Activated CD4-positive, CD25-positive, alpha-beta regulatory T cell treated with anti-CD3 and anti-CD28 coated beads, Interleukin-2, amount 50 U/mL, for 72 hours (primary cell): Measurements from ENCODE around the gene MAGI1.

ENCODE experiments used
- DNase-seq: peaks from one replicate; pipeline ENCODE4 v3.0.0; 2021

Gene MAGI1

GRCh38 chr3:65787340-65787739 lies 251.4 kb downstream of the MAGI1 start:
- DNase-seq, result no peak

DNA sequence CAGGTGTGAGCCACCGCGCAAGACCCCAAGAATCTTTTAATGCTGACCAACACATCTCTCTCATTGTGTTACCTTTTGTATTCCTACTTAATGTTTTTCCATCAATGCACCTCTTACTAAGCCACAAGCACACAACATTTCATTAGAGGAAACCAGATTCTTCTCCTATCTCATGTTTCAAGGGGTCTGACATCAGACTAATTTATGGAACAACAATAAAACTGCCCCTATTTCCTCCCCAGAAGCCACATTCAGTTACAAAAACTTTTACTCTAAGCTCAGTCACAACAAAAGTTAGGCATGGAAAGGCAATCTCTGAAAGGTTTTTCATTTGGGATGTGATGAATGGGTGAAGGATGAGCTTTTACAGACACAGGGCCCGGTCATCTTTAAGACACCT lies 251.8 kb downstream of the MAGI1 start:
- DNase-seq, result no peak

- no peak for DNase-seq
Measured at GRCh38 chr3:65785065-65785645, 253.6 kb downstream of the MAGI1 start.

DNA sequence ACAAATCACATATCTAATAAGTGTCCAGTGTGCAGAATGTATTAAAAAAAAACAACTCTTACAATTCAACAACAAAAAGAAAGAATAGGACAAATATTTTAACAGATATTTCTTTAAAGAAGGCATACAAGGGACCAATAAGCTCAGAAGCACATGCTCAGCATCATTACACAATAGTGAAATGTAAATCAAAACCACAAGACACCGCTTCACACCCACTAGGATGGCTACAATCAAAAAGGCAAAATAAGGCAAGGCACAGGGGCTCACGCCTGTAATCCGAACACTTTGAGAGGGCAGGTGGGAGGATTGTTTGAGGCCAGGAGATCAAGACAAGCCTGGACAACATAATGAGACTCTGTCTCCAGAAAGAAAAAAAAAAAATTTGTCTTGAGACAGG lies 255.6 kb downstream of the MAGI1 start:
- DNase-seq, result no peak

GRCh38 chr3:65781594-65781993 lies 257.1 kb downstream of the MAGI1 start:
- no peak for DNase-seq

DNA sequence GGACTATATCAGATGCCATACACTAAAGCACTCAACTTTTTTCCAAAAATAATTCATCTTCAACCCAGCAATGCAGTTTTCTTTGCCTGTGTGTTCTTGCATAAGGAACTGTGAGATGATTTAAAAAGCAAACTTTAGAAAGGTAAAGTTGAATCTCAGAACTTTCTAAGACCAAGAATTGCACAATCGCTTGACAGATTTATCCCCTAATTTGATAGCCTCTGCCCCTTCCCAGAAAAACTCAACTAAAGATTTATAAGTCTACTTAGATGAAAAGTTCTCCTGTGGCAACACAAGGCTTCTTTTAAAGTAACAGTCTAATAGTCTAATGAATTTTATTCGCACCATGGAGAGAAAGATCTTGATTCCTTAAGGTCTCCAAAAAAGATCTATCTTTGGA lies 259.3 kb downstream of the MAGI1 start:
- no peak for DNase-seq

DNA sequence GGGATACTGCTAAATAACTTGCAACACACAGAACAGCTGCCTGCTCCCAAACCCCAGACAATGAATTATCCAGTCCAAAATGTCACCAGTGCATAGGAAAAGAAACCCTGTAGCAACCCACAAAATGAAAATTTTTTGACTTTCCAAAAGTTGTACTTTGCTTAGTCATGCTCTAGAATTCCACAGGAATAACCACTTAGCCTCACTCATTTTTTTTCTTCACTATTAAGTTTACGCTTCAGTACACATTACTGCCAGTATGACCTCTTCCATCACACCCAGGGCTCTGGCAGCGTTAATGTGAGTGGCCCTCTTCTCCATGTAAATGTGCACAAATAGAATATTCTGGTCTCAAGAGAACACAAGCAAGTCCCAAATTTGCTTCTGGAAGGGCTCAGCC lies 259.8 kb downstream of the MAGI1 start:
- DNase-seq, result no peak

GRCh38 chr3:65777050-65777449 lies 261.7 kb downstream of the MAGI1 start:
- DNase-seq, result no peak

DNA sequence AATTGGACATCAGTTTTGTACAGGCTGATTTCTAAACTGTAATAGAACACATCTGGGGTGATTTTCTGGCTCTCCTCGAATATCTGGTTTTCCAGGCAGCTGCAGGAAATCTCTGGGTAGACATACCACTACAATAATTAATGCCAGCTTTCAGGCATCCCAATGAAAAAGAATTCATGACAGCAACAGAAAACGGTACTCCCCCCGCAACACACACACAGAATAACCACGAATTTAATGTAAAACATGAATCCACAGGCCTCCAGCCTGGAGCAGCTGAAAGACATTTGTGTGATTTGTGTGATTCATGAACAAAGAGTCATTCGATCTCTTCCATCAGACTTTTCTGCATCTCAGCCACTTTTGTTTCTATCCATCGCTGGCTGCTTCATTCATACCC lies 262.2 kb downstream of the MAGI1 start:
- DNase-seq, result no peak

DNA sequence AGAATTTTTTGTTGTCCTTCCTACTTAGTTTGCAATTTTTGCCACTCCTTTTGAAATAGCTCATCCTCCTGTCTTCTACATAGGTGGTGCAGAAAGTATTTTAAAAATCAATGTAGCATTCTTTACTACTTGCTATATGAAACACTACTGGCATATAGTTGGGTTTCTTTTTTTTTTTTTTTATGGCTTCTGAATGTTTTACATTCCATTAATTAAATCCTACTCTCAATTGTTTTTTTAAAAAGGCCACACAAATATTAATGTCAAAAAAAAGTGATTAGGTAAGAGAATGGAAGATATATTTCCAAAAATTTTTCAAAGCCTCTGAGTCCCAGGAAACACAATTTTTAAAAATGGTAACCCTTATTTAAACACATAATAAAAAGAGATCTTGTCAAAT lies 262.6 kb downstream of the MAGI1 start:
- no peak for DNase-seq

DNA sequence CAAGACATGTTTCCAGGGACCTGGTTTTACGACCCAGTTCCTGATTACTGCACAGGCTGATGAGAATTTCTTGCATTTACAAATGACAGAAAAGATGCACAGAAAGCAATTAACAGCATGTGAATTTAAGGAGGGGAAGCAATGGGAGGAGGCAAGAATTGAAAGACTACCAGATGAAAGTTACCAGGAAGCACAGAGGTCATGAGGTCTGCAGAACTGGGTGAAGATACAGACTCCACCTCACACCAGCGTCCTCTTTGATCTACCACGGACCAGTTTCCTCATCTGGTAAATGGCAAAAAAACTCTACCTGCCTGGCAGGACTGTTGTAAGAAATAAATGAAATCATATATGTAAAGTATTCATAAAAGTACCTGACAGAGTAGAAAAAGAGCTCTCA lies 266.0 kb downstream of the MAGI1 start:
- no peak for DNase-seq

DNA sequence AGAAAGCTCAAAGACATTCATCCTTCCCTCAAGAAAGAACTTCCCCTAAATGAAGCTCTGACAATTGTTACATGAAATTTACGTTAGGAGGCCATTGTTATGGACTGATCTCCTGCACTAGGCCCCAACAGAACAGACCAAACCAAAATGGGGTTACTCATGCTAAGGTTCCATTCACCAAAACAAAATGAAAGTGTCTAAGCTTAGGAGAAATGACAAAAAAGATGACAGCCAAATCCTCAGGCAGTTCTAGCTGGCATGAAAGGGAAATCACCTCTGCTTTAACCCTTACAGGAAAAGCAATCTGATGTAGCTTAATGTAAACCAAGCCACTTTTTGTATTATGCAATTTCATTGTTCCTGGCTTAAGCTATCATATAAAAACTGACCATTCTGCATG lies 271.2 kb downstream of the MAGI1 start:
- no peak for DNase-seq

DNA sequence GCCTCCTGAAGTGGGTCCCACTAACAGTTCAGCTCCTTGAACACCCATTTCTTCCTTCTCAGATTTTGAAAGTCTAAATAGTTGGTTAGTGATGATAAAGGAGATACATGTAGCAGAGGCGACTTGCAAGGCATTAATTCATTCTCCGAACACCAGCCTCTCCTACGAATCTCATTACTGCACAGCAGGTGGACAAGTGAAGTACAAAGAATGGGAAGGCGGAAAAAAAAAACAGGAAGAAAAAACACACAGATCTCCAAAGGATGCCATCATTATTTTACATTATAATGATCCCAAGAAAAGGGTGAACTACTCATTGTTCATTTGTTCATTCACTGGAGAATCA lies 276.5 kb downstream of the MAGI1 start:
- DNase-seq, result no peak

DNA sequence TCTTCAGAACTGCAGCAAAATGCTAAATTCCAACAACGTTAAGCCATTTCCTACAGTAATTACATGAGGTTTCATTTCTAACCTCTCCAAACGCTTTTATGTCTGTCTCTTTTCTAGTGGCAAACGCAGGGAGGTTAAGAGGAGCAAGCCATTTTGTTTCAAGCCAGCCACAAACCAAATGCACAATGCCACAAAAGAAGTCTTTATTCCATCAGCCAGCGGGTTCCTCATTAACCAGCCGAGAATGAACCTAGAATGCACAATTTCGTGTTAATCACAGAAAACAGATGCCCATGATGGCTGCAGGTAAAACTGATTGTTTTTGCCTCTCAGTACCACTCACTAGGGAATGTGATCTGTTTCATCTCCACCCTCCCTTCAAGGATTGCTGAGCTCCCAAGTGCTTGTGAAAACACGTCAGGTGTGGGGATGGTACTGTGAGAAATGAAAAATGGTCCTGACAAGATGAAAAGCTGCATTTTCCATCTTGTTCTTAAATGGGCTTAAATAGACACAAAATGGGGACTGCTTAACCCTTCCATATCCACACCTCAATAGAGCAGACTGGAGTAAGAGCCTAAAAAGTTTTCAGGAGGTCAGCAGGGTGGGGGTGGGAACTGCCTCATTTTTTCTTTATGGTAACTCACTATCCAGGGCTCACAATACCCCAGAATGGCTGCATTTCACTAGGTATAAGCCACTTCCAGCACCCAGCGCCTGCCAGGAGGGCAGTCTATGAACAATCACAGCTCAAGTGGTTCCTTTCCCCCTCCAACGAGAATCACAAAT lies 277.1 kb downstream of the MAGI1 start:
- DNase-seq, result no peak

- DNase-seq, result no peak
Measured at GRCh38 chr3:65758876-65759598, 279.7 kb downstream of the MAGI1 start.

- DNase-seq, result no peak
Measured at GRCh38 chr3:65758438-65758837, 280.3 kb downstream of the MAGI1 start.

DNA sequence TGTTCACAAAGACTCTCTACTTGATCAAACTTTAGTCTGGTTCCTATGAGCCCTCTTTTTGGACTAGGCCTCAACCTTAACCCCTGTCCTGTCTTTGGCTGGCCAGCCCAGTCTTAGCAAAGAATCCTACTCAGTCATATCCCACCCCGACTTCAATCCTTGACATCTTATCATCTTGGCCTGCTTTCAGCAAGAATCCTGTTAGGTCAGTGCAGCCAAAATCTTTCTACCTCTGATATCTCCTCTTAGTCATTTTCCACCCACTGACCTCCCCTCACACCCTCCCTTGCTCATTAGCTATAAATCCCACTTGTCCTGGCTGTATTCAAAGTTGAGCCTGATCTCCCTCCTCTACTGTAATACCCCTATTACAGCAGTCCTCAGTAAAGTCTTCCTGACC lies 286.1 kb downstream of the MAGI1 start:
- DNase-seq, result no peak

GRCh38 chr3:65751123-65751700 lies 287.5 kb downstream of the MAGI1 start:
- DNase-seq, result no peak

DNA sequence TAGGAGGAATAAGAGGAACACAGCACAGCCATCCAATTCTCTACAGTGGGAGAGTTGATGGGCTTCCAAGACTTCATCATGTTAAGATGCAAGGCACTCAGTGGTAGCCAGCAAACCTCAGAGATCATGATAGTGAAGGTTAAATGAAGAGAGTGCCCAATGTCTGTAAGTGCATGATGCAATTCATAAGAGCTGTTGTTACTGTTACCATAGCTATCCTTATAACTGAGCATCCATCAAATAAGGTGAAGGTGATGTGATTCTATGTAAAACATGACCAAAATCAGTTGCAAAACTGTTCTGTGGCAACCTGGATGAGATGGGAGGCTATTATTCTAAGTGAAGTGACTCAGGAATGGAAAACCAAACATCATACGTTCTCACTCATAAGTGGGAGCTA lies 289.7 kb downstream of the MAGI1 start:
- no peak for DNase-seq

DNA sequence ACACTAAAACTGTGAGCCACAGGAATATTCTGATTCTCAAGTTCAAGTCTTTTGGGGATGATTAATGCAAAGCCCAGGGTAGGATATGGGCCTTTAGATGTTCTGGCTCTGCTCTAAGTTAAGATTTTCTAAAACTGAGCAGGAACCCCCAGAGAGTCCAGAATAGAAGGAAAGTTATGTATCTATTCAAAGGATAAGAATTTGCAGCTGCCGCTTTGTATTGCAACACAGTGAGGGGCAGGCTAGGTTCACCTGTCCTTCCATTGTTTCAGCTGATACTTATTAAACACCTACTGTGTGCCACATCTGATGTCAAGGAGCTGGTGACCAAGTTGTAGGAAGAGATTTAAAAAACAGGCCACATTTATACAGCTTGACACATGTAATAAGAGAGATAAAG lies 290.4 kb downstream of the MAGI1 start:
- no peak for DNase-seq

DNA sequence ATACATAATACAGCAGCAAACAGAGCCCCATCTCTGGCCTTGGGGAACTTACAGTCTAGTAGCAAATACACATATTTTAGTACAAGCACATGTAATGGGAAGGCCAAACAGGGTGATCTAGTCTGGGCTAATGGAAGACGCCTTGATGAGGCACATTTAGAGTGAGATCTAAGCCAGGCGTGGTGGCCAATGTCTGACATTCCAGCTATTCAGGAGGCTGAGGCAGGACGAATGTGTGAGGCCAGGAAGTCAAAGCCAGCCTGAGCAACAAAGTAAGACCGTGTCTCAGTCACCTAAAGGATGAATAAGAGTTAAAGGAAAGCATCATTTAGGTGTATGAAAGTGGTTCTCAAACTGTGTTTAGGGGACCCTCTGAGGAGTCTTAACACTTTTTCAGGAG lies 291.9 kb downstream of the MAGI1 start:
- no peak for DNase-seq

DNA sequence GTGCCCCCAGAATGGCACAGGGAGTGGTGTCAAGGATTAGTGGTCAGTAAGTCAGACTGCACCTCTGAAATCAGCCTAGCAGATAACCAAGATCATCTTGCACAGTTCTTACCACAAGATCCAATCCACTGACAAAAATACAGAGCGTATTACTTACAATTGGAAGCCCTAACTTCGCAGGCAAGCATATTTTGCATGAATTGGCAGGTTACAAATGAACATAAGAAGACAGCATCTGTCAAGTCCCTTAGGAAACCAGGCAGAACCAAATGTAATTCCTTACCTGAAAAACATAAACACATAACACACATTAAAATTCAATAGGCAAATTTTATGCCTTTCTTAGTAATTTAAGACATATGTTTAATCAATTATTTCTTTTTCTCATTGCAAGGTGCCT lies 293.4 kb downstream of the MAGI1 start:
- DNase-seq, result no peak

DNA sequence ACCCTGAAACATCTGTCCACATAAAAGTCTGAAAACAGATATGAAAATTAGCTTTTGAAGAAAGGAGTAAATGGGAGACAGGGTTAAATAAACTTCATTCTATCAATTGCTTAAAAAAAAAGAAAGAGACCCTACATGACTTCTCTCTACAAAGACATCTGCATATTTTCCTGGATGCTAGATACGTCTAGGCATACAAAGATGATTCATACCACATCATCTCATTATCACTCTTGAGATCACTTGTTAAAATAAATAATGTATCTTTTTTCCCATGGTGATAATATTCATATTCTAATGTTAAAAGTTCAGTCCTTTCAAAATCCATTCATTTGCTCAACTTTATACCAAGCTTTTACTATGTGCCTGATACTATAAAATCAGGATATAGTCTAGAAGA lies 295.8 kb downstream of the MAGI1 start:
- DNase-seq, result no peak

DNA sequence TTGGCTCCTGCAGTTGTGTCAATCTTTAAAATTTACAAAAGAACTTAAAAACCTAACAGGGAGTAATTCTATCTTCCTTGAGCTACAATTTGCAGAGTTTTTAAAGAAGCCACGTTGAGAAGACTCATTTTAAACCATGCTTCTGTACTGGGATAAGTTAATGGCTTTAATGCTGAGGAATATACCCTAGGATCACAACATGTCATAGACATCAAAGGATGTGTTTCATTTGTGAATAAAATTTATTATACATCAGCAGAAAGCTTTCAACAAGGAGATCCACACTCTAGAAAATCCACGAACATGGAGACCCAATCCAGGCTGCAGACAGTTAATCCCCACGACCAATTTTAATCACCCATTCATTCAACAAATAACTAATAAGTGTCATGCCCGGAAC lies 297.2 kb downstream of the MAGI1 start:
- no peak for DNase-seq
